Caki2 (cell line): Measurements from ENCODE around the gene TSNAXIP1. TPM values are rescaled to one million over a fixed set of nuclear protein-coding genes. Genes with fewer than 3 reads are reported as not detected.

ENCODE experiments used
- DNase-seq: peaks from one replicate; pipeline ENCODE4 v3.0.0-alpha.2; 2015; ENCODE audit warnings: low read depth
- in situ Hi-C: cut with HindIII; loops from 2 replicates; pipeline ENCODE4 v1.10.0; 2016; ENCODE audit warnings: low sequenced_read_pairs, low pct_unique_long_range_greater_than_20kb, mixed read lengths
- total RNA-seq: library from RNA; depleted of rRNA; stranded (reverse); fragments of >200 nt; shearing (Covaris generic); gene quantifications from 2 replicates; pipeline ENCODE4 v1.2.3, GENCODE V29; 2014; ENCODE audit warnings: low replicate concordance

Gene TSNAXIP1
- total RNA-seq, 1 experiment from 2014 or later: 0.20 TPM

DNA sequence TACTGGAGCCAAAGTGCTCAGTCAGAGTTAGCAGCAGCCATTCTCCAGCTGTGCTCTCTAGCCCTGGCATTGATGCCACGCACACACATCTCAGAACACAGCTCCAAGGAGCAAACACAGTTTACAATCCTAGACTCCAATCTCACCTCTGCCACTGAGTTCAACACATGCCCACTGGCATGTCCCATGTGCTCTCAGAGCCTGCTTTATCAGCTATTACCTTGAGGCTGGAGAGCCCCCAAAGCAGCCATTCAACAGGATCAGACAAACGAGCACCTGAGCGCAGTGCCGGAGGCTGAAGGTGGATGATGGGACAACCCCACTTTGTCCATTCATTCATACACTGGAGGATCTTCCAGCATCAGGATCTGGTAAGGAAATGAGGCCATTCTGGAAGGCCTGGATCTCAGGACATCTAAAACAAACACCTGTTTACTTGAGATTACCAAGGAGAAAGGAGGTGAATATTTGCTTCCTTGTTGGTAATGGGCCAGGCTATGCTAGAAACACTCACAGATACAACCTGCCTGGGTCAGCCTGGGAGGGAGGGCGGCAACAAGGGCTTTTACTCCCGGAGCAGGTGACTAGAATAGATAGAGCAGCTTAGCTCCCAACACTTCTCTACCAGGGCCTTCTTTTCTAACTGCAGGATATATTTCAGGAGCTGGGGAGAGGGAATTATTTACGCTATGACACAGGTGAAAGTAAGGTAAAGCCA is 25.7 kb upstream of the TSNAXIP1 start:
- in situ Hi-C loops: no loop called here

DNA sequence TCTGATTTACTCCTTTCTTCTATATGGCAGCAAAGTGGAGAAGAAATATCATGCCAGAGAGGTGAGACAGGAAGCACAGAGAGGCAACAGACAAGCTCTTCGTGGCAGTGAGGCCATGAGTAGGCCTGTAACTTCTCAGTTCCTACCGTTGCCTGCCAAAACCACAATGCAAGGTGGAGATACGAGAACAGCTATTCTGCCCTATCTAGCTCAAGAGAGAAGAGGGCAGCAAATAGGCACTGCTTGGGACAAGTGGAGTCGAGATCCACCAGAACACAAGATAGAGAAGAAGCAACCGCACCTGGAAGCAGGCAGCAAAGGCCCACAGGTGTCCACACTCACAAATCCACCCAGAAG is 25.1 kb upstream of the TSNAXIP1 start:
- no peak for DNase-seq
- in situ Hi-C loops: no loop called here

More for the DNA sequence above, 25.7 kb upstream of the TSNAXIP1 start:
- no peak for DNase-seq

DNA sequence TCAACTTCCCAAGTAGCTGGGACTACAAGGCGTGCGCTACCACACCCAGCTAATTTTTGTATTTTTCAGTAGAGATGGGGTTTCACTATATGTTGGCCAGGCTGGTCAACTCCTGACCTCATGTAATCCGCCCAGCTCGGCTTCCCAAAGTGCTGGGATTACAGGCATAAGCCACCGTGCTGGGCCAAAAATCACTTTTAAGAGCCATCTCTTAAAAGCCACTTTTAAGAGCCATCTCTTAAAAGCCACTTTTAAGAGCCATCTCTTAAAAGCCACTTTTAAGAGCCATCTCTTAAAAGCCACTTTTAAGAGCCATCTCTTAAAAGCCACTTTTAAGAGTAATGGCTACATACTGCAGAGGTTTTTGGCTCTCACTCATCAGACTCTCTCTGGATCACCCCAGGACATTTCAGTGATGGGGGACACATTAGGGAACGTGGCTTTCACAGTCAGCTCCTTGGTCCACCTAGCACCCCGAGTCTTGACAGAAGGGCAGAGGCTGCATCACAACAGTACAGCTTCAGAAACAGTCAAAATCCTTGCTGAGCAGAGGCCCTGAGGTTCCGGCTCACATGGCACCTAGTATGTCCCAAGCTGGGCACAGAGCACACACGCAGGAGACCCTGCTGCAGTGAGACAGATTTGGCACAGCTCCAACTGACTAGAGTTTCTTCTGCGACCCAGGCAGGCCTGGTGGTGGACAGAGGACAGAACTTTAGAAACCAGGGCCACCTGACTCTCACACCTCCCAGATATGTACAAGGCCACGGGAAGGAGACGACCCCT is 23.9 kb upstream of the TSNAXIP1 start:
- no peak for DNase-seq
- in situ Hi-C loops: no loop called here

DNA sequence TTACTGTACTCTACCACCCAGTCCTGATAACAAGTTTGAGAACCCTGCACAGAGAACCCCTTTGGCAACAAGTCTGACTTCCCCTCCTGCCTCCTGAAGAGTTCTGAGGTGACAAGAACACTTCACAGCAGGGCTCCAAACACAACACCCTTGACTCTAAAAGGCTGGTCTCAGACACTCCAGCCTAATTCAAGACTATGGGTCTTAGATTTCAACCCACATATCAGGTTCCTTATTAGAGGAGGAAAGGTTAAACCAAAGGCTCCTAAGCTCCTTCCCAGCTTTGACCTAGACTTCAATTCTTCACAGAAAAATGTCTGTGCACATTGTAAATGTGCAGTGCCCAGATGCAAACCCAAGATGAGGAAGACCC is 23.4 kb upstream of the TSNAXIP1 start:
- no peak for DNase-seq
- in situ Hi-C loops: no loop called here

DNA sequence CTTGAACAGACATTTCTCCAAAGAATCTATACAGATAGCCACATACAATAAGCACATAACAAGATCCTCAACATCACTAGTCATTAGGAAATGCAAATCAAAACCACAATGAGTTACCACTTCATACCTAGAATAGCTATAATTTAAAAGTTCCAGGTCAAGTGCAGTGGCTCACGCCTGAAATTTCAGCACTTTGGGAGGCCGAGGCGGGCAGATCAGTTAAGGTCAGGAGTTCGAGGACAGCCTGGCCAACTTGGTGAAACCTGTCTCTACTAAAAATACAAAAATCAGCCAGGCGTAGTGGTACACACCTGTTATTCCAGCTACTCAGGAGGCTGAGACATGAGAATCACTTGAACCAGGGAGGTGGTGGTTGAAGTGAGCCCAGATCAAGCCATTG is 20.2 kb upstream of the TSNAXIP1 start:
- in situ Hi-C loops: no loop called here

DNA sequence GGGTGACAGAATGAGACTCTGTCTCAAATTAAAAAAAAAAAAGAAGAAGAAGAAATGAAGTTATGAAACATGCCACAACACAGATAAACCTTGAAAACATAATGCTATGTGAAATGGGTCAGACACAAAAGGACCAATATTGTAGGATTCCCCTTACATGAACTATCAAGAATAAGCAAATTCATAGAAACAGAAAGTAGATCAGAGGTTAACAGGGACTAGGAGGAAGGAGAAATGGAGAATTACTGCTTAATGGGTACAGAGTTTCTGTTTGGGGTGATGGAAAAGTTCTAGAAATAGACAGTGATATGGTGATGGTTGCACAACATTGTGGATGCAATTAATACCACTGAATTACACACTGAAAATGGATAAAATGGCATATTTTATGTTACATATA is 16.6 kb upstream of the TSNAXIP1 start:
- in situ Hi-C loops: no loop called here
- DNase-seq: no peak

More for the DNA sequence above, 20.2 kb upstream of the TSNAXIP1 start:
- no peak for DNase-seq

DNA sequence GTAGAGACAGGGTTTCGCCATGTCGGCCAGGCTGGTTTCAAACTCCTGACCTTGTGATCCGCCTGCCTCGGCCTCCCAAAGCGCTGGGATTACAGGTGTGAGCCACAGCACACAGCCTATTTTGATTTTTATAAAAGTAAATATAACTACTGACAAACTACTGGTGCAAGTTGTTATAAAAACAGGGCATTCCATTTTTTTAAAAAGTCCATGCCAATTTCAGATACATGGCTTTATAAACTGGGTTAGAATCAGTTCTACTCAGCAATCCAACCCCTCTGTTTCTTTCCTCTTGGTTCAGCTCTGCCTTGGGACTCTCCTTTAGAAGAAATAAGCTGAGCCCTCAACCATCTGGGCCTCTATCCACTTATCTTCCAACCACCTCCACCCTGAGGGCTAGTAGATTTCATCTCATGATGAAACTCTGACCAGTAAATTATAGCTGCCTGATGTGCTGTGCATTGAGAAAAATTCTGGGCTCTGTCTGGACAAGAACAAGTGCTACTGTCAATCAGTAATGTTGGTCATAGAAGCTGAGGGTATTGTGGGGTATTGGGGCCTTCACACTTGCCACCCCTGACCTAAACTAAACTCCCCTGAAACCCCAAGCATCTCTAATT is 10.5 kb upstream of the TSNAXIP1 start:
- no peak for DNase-seq
- in situ Hi-C loops: no loop called here

DNA sequence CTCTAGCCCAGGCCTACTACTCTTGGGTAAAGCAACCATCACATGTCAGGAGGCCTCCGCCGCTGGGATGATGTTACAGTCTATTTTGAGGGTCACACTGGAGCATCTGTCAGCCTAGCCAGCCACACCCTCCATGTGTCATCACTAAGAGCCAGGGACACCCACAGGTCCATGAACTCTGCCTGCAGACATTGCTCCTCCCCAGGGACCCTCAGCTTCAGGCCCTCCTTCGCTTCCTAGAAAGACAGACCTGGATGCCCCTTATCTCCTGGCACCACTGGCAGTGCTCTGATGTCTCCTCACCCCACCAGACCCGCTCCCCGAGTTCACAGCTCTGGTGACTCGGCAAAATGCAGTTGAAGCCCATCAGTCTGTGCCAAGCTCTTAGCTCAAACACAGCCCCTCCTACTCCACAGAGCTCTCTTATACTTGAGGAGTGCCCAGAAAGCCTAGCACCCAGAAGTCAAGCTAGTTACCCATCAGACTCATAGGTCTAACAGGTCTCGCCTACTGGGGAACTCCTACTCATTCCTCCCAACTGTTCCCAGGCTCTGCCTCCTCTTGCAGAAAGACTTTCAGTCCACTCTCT is 6.3 kb upstream of the TSNAXIP1 start:
- in situ Hi-C loops: no loop called here
- no peak for DNase-seq

DNA sequence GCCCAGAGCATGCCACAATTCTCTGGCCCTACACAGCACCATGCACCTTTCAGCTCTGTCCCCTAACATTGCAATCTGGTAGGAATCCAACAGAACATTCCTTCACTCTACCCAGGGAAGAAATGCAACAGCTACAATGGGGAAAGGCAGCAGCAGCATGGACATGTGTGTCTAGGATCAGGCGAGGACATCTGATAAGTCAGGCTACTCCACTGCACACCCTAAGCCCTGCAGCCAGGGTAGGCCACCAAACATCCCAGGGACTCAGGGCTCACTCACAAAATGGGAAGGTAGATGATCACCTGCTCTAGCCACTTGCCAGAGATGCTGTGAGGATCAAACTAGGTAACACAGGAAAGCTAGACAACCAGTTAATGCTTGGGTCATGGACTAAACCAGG is 5.4 kb upstream of the TSNAXIP1 start:
- DNase-seq: no peak
- in situ Hi-C loops: no loop called here

DNA sequence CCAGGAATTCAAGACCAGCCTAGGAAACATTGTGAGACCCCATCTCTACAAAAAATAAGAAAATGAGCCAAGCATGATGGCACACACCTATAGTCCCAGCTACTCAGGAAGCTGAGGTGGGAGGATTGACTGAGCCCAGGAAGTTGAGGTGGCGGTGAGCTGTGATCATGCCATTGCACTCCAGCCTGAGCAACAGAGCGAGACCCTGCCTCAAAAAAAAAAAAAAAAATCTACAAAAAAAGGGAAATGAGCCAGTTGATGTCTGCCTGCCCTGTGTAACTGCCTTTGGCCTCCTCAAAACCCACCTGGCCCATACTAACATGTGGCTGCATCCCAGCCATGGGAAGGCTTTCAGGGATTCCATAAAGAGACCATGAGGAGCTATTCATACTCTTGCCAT is 4.8 kb upstream of the TSNAXIP1 start:
- DNase-seq: no peak
- in situ Hi-C loops: no loop called here

DNA sequence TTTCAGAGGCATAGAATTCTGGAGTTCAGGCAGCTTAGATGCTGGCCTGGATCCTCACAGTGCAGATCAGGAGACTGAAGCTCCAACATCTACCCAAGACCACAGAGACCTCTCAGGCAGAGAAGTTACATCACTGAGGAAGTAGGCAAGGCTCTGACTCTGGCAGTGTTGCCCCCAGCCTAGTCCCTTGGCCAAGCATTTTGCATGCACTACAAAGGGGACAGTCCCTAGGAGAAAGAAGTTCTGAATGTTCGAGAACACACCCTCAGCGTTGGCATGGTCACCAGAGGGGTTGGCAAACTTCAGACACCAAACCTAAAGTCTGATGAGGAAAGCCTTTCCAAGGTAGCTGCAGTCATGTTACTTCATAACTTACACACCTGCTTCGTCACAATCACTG is 2.8 kb upstream of the TSNAXIP1 start:
- in situ Hi-C loops: no loop called here
- DNase-seq: no peak

DNA sequence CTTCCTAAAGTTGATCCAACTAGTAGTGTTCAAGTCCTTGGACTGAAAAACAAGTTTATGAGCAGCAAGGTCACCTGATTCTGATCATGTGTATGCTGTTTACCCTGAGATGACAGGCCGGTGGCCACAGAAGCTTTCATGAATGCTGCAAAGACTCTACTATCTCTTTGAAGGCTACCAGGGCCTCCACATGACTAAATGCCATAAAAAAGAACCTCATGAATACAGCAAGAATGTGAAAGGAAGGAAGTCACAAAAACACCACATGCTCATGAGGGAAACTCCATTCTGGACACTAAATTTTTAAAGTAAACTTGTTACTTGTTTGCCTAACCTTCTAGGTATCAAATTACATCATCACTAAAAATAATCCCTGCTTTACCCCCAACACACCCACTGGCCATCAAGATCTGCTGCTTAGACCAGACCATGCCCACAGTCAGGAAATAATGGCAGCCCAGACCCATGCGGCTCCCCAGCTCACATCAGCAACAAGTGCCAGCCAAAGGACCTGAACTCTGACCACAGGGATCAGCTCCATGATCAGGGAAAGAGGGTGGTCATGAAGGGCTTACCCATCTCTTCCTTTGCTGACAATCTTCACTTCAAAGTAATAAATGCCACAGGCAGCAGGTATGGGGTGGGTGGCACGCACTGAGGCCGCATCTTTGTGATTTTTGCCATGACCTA is 1.7 kb upstream of the TSNAXIP1 start:
- in situ Hi-C loops: no loop called here
- no peak for DNase-seq

DNA sequence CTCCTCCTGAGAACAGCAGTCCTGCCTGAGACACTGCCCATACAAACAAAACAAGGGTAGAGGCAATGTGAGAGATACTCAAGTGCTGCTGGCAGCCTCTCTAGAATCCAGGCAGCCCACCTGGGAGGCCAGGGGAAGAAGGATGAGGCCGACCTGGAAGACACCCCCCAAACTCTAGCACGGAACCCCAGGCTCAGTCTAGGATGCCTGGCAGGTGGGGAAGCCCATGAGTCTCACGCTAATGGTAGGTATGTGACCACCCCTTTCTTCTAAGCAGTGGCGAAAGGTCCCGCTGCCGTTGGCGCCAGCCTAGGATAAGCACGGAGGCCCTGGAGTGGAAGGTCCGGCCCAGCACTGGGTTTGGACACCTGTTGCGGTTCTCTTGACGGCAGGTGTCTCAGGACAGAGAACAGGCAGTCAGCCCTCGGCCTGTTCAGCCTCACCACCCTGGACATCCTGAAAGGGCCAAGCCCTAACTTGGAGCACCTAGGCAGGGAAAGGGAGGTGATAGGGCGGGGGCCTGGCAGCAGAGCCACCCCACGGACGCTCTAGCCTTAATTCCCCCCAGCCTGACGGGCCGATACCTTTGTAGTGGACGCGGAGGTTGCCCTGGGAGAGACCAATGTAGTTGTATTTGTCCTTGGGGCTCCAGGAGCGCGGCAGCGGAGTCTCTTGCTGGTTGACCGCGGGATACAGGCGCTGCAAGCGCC is 816 bp upstream of the TSNAXIP1 start:
- DNase-seq: no peak
- in situ Hi-C loops: no loop called here

DNA sequence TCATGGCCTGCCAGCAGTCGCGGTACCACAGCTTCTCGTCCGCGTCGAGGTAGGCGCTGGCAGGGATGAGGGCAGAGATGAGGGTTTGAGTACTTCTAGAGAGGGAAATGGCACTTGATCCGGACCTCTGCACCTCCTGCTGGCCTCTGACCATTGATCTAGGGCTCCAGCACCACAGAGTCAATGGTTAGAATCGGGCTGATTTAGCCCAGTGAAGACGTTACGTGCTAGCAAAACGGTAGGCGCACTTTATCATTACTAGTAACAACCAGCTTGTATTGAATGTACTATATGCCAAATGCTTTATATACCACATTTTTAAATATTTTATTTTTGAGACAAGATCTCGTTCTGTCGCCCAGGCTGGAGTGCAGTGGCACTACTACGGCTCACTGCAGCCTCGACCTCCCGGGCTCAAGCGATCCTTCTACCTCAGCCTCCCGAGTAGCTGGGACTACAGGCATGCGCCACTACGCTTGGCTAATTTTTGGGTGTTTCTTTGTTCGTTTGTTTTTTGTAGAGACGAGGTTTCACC is 526 bp downstream of the TSNAXIP1 start:
- DNase-seq: no peak
- in situ Hi-C loops: no loop called here

DNA sequence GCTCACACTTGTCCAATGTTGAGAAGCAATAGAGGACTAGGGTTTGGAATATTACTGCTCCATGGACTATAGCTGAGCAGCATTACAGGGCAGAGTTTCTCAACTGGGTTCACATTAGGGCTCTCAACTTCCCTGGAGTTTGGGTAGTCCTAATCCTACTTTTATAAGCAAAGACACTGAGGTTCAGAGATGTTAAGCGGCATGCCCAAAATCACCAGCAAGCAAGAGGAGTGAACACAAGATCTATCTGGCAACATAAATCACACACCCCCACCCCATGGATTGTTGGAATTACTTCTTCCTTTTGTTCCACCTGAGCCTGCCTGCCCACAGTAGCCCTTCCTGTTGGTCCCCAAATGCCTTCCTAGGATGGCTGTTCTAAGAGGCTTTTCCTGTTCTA is 5.2 kb downstream of the TSNAXIP1 start:
- in situ Hi-C loops: no loop called here
- DNase-seq: no peak

DNA sequence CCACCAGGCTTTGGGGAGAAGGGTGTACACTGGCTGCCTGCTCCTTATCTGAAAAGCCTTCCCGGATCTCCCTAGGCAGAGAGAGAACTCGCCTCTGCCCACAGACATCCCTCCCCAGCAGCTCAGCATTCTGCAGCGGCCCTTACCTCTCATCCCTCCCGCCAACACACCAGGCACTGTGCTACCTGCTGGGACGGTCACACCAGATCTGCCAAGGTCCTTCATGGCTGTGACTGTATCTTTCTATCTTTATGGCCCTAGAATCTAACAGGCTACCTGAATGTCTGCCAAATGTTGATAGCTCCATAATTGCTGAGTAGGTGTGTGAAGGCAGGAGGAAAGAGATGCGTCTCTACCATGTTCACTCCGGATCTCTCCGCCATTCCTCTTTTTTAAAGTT is 7.9 kb downstream of the TSNAXIP1 start:
- no peak for DNase-seq
- in situ Hi-C loops: no loop called here

DNA sequence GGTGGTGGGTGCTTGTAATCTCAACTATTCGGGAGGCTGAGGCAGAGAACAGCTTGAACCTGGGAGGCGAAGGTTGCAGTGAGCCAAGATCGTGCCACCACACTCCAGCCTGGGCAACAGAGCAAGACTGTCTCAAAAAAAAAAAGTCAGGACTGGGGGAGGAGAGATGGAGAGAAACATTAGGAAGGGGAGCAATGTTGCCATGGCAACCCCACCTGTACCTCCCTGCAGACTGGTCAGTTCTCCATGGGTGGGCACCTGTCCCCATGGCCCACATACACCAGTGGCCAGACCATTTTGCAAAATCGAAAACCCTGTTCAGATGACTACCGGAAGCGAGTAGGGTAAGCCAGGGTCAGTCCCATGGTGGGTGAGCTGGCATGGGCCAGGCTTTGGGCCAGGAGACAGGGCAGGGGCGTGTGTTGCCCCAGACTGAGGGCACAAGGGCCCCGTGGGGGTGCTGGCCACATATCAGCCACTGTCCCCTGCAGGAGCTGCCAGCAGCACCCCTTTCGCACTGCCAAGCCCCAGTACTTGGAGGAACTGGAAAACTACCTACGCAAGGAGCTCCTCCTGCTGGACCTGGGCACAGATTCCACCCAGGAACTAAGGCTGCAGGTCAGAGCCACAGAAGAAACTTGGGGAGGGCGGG is 14.0 kb downstream of the TSNAXIP1 start:
- in situ Hi-C loops: no loop called here
- no peak for DNase-seq
